Neural cell (in vitro differentiated cells): ENCODE results near the gene NOL4L. TPM values are rescaled to one million over a fixed set of nuclear protein-coding genes. Genes with fewer than 3 reads are reported as not detected.

ENCODE experiments used
- H2AFZ ChIP-seq: fragments of 200-600, 300-800 bp; sonication (generic), shearing (Covaris generic); 2 replicates; pipeline ENCODE4 v1.6.0; 2014; ENCODE audit warnings: low read depth, mild to moderate bottlenecking, antibody characterized with exemption, low read length, moderate library complexity
- H3F3A ChIP-seq: fragments of 200-600 bp; shearing (Covaris generic); 2 replicates; pipeline ENCODE4 v1.6.1; 2016; ENCODE audit warnings: mild to moderate bottlenecking, moderate library complexity, mixed read lengths, antibody characterized with exemption, low read length; ENCODE audit not compliant: insufficient read depth, poor library complexity, severe bottlenecking
- H3K27ac ChIP-seq: fragments of 200-600, 300-800 bp; sonication (generic), shearing (Covaris generic); 2 replicates; pipeline ENCODE4 v1.5.1; 2014; ENCODE audit warnings: mild to moderate bottlenecking, low read length, moderate library complexity
- H3K27me3 ChIP-seq: fragments of 300-800, 200-600 bp; sonication (generic), shearing (Covaris generic); 2 replicates; pipeline ENCODE4 v1.6.0; 2014; ENCODE audit warnings: mild to moderate bottlenecking, low read depth, low read length, moderate library complexity; ENCODE audit not compliant: insufficient read depth
- H3K36me3 ChIP-seq: fragments of 300-800, 200-600 bp; sonication (generic), shearing (Covaris generic); 2 replicates; pipeline ENCODE4 v1.5.1; 2014; ENCODE audit warnings: mild to moderate bottlenecking, antibody characterized with exemption, low read length, moderate library complexity; ENCODE audit not compliant: insufficient read depth
- H3K4me2 ChIP-seq: fragments of 300-800, 200-600 bp; sonication (generic), shearing (Covaris generic); 2 replicates; pipeline ENCODE4 v1.6.0; 2014; ENCODE audit warnings: mild to moderate bottlenecking, low read length
- H3K4me3 ChIP-seq: fragments of 300-800, 200-600 bp; sonication (generic), shearing (Covaris generic); 2 replicates; pipeline ENCODE4 v1.5.1; 2014; ENCODE audit warnings: mild to moderate bottlenecking, low read length, moderate library complexity
- H3K79me2 ChIP-seq: fragments of 200-600 bp; shearing (Covaris generic); replicated peaks from 2 replicates; pipeline ENCODE4 v1.6.0; 2014; ENCODE audit warnings: mild to moderate bottlenecking, low read length, moderate library complexity; ENCODE audit not compliant: insufficient read depth
- H3K9ac ChIP-seq: fragments of 300-800, 200-600 bp; sonication (generic), shearing (Covaris generic); 2 replicates; pipeline ENCODE4 v1.6.1; 2016; ENCODE audit warnings: mild to moderate bottlenecking, low read length, mixed read lengths
- H3K9me2 ChIP-seq: fragments of 200-600 bp; shearing (Covaris generic); 2 replicates; pipeline ENCODE4 v1.6.1; 2016; ENCODE audit warnings: mild to moderate bottlenecking, low read length, mixed read lengths; ENCODE audit not compliant: insufficient read depth
- H3K9me3 ChIP-seq: fragments of 200-600, 300-800 bp; sonication (generic), shearing (Covaris generic); 2 replicates; pipeline ENCODE4 v1.6.1; 2016; ENCODE audit warnings: mild to moderate bottlenecking, mixed run types, low read length, moderate library complexity, mixed read lengths
- H4K20me1 ChIP-seq: fragments of 200-600 bp; shearing (Covaris generic); 2 replicates; pipeline ENCODE4 v1.6.1; 2016; ENCODE audit warnings: mild to moderate bottlenecking, mixed run types; ENCODE audit not compliant: insufficient read depth
- CTCF ChIP-seq: fragments of 450-650 bp; IDR thresholded peaks from 2 replicates; pipeline ENCODE4 v1.5.1; 2014; ENCODE audit warnings: antibody characterized with exemption, mild to moderate bottlenecking, moderate library complexity; ENCODE audit not compliant: poor library complexity, severe bottlenecking
- EP300 ChIP-seq: fragments of 450-650 bp; conservative IDR thresholded peaks from 2 replicates; pipeline ENCODE4 v1.6.1; 2014; ENCODE audit warnings: antibody characterized with exemption, mild to moderate bottlenecking, moderate library complexity; ENCODE audit not compliant: poor library complexity, severe bottlenecking
- EZH2 ChIP-seq: fragments of 200-600, 300-800 bp; shearing (Covaris generic), sonication (generic); IDR thresholded peaks from 2 replicates; pipeline ENCODE4 v1.6.1; 2014; ENCODE audit warnings: antibody characterized with exemption, low read length, borderline replicate concordance, mild to moderate bottlenecking; ENCODE audit not compliant: insufficient read depth, poor library complexity, severe bottlenecking
- MXI1 ChIP-seq: fragments of 450-650 bp; conservative IDR thresholded peaks from 2 replicates; pipeline ENCODE4 v1.6.1; 2014; ENCODE audit warnings: antibody characterized with exemption, mild to moderate bottlenecking; ENCODE audit not compliant: poor library complexity, severe bottlenecking
- POLR2AphosphoS5 ChIP-seq: IDR thresholded peaks from 2 replicates; pipeline ENCODE4 v1.6.1; 2012
- RAD21 ChIP-seq: fragments of 450-650 bp; conservative IDR thresholded peaks from 2 replicates; pipeline ENCODE4 v1.6.1; 2014; ENCODE audit warnings: antibody characterized with exemption, mild to moderate bottlenecking, moderate library complexity
- REST ChIP-seq: IDR thresholded peaks from 2 replicates; pipeline ENCODE4 v1.6.1; 2012; ENCODE audit warnings: borderline replicate concordance
- TAF1 ChIP-seq: IDR thresholded peaks from 2 replicates; pipeline ENCODE4 v1.6.1; 2012; ENCODE audit warnings: low read depth
- polyA plus RNA-seq: library from polyadenylated mRNA; depleted of rRNA; stranded (reverse); fragments of >200 nt; gene quantifications from 2 replicates; pipeline ENCODE4 v1.2.3, GENCODE V29; 2014

Gene NOL4L
- polyA plus RNA-seq, 1 donor from 2014 or later: 20.4 TPM

GRCh38 chr20:32434434-32434833 is 150.7 kb downstream of the NOL4L start:
- H4K20me1 ChIP-seq: no peaks in the 10 kb centered on the region
- H3K79me2 ChIP-seq: no peaks in the 10 kb centered on the region
- no peak overlapping the region for H3K4me2 ChIP-seq
- H3K27me3 ChIP-seq: no peaks in the 10 kb centered on the region
- H3F3A ChIP-seq: no peaks in the 10 kb centered on the region
- H3K9me3 ChIP-seq: no peaks in the 10 kb centered on the region
- H3K9me2 ChIP-seq: no peaks in the 10 kb centered on the region
- H2AFZ ChIP-seq: no peak overlapping the region
- TF ChIP-seq POLR2AphosphoS5 (no peak), EZH2 (no peak), CTCF (no peak), RAD21 (no peak)
- no peak overlapping the region for H3K27ac ChIP-seq
- no peak overlapping the region for H3K9ac ChIP-seq
- no peak overlapping the region for H3K4me3 ChIP-seq
- H3K36me3 ChIP-seq: peaks cover 25% of the 10 kb centered on the region

GRCh38 chr20:32433311-32434021 is 151.7 kb downstream of the NOL4L start:
- Histone ChIP-seq H3K79me2 (no peaks in the 10 kb centered on the region), H3K9me3 (no peaks in the 10 kb centered on the region), H3K4me3 (no peak overlapping the region), H3K27me3 (no peaks in the 10 kb centered on the region), H3F3A (no peaks in the 10 kb centered on the region), H3K9ac (no peak overlapping the region), H3K4me2 (no peak overlapping the region), H3K36me3 (peaks cover 25% of the 10 kb centered on the region), H4K20me1 (no peaks in the 10 kb centered on the region), H3K9me2 (no peaks in the 10 kb centered on the region), H2AFZ (no peak overlapping the region), H3K27ac (no peak overlapping the region)
- TF ChIP-seq EP300: no peak
- TF ChIP-seq EZH2: no peak
- no peak for TF ChIP-seq RAD21
- TF ChIP-seq REST: no peak
- TF ChIP-seq TAF1: no peak
- no peak for TF ChIP-seq MXI1
- no peak for TF ChIP-seq POLR2AphosphoS5

GRCh38 chr20:32432277-32432676 is 152.9 kb downstream of the NOL4L start:
- no peak overlapping the region for H3K27ac ChIP-seq
- no peak overlapping the region for H2AFZ ChIP-seq

More at GRCh38 chr20:32432277-32432676, 152.9 kb downstream of the NOL4L start:
- Histone ChIP-seq H3K36me3 (peaks cover 23% of the 10 kb centered on the region), H3K79me2 (no peaks in the 10 kb centered on the region), H3K9me3 (no peaks in the 10 kb centered on the region), H3F3A (no peaks in the 10 kb centered on the region), H3K4me2 (no peak overlapping the region), H4K20me1 (no peaks in the 10 kb centered on the region), H3K4me3 (no peak overlapping the region), H3K27me3 (no peaks in the 10 kb centered on the region), H3K9ac (no peak overlapping the region), H3K9me2 (no peaks in the 10 kb centered on the region)
- TF ChIP-seq EP300: no peak
